ENCODE data around the gene LCNL1. TPM values are rescaled to one million over a fixed set of nuclear protein-coding genes. Genes with fewer than 3 reads are reported as not detected.

The LCNL1 gene
- total and polyA plus RNA-seq, 2 donors (not counting 1 experiment from before 2014, with no cell fraction given): not detected

GRCh38 chr9:136996361-136997292 is 13.8 kb downstream of the LCNL1 start, which contains the start of gene CLIC3:
Gene CLIC3, minus strand, starts transcription at chr9:136996568. Its CDS starts 25 bp downstream, at chr9:136996543.
- peak within 1 kb of the TSS; percentile 90 for H3K4me2 ChIP-seq (replicated peaks; ENCODE audit: low read depth, low read length, poor library complexity, severe bottlenecking)
- Mint-ChIP-seq H3K4me3 (peak within 1 kb of the TSS; percentile 76), H3K27me3 (peaks cover 3% of the 10 kb centered on the region), H3K9me3 (ENCODE audit: insufficient read depth) (no peaks in the 10 kb centered on the region), H3K4me1 (peaks cover 56% of the 10 kb centered on the region), H3K27ac (peak within 1 kb of the TSS; percentile 82)
- peak within 1 kb of the TSS; percentile 59 for H3K9ac ChIP-seq (ENCODE audit: low read length)
- peaks cover 10% of the 10 kb centered on the region for H3K79me2 ChIP-seq (ENCODE audit: control insufficient read depth, insufficient read depth, low read length)
- H3K27me3 ChIP-seq (replicated peaks in 1 of 4; ENCODE audit: control extremely low read depth in 1 of 4, control insufficient read depth in 3 of 4, insufficient read depth in 4 of 4, low read length in 3 of 4): peaks cover 0 to 4% (median 0%) of the 10 kb centered on the region in 4 experiments
- H3K27ac ChIP-seq (ENCODE audit: low read length in 2 of 2): peak within 1 kb of the TSS; percentile 3 to 54
- ATAC-seq (ENCODE audit: low read depth) (no peak), DNase-seq (peak; percentile 61)
- H3K4me1 ChIP-seq (ENCODE audit: control insufficient read depth in 2 of 2, insufficient read depth in 2 of 2, low read length in 2 of 2): peaks cover 60 to 76% of the 10 kb centered on the region in 2 donors
- POLR2A ChIA-PET: interaction anchor here (0.5 to 1.5 kb wide), 4 partner anchors 15 to 190 kb away, joined by 3 to 5 read pairs (median 4); no protein-coding TSS in a partner anchor
- no peak for TF ChIP-seq EZH2 (IDR thresholded peaks at IDR 0.05; ENCODE audit: borderline replicate concordance, insufficient read depth, low read depth, low read length, poor library complexity, severe bottlenecking)
- TF ChIP-seq CTCF (IDR thresholded peaks at IDR 0.05): no peak
- CTCF ChIA-PET: interaction anchor here (0.6 to 3.4 kb wide), 8 partner anchors 29 to 207 kb away, joined by 3 to 22 read pairs (median 4); partner anchors contain the start of genes ABCA2, AJM1 and NPDC1
- peaks cover 0 to 6% of the 10 kb centered on the region in 2 experiments for H3K36me3 ChIP-seq (replicated peaks in 1 of 2; ENCODE audit: control extremely low read depth in 1 of 2, control insufficient read depth in 1 of 2, extremely low read depth in 1 of 2, insufficient read depth in 2 of 2, low read length in 1 of 2)
- peaks cover 17% of the 10 kb centered on the region for H4K20me1 ChIP-seq (ENCODE audit: control insufficient read depth, insufficient read depth, low read length, poor library complexity, severe bottlenecking)
- H3K9me3 ChIP-seq (ENCODE audit: control extremely low read depth in 1 of 3, control insufficient read depth in 2 of 3, insufficient read depth in 1 of 3, low read length in 2 of 3): peaks cover 0 to 7% (median 0%) of the 10 kb centered on the region in 3 donors
- H3K4me3 ChIP-seq (ENCODE audit: control extremely low read depth in 1 of 5, extremely low read depth in 1 of 5, insufficient read depth in 1 of 5, low read depth in 2 of 5, low read length in 4 of 5): peak within 1 kb of the TSS in 4 of 5 experiments; percentile 24 to 60 (median 36)
- intact Hi-C loops (cut with micrococcal nuclease): no loop called here
- H2AFZ ChIP-seq (ENCODE audit: insufficient read depth, low read depth, low read length, poor library complexity, severe bottlenecking): peak within 1 kb of the TSS; percentile 74
- WGBS (ENCODE audit: insufficient coverage): 8% methylated on average over 28 of the region's 35 CpGs
